Measurements from ENCODE around the gene CMTM5. TPM values are rescaled to one million over a fixed set of nuclear protein-coding genes. Genes with fewer than 3 reads are reported as not detected.

The CMTM5 gene
- total RNA-seq, 1 donor from 2014 or later = 2.0 TPM

GRCh38 chr14:23404331-23404900, 27.6 kb downstream of the CMTM5 start:
- H3K27me3 Mint-ChIP-seq (ENCODE audit: low read depth) = peaks cover 30% of the 10 kb centered on the region
- no peak for DNase-seq (ENCODE audit: low read depth, low spot score)
- H3K4me1 Mint-ChIP-seq = peaks cover 4% of the 10 kb centered on the region
- H3K9me3 Mint-ChIP-seq = no peaks in the 10 kb centered on the region
- no peaks in the 10 kb centered on the region for H3K36me3 Mint-ChIP-seq (ENCODE audit: low read depth)
- TF ChIP-seq CTCF (conservative IDR thresholded peaks at IDR 0.05) = no peak
- no peak overlapping the region for H3K27ac Mint-ChIP-seq (ENCODE audit: unreplicated experiment)
- H3K4me3 Mint-ChIP-seq = no peak overlapping the region

GRCh38 chr14:23405096-23405495, 28.2 kb downstream of the CMTM5 start:
- peaks cover 30% of the 10 kb centered on the region for H3K27me3 Mint-ChIP-seq (ENCODE audit: low read depth)
- H3K9me3 Mint-ChIP-seq = no peaks in the 10 kb centered on the region
- no peak overlapping the region for H3K27ac Mint-ChIP-seq (ENCODE audit: unreplicated experiment)
- no peak for DNase-seq (ENCODE audit: low read depth, low spot score)
- H3K4me1 Mint-ChIP-seq = peaks cover 4% of the 10 kb centered on the region
- H3K36me3 Mint-ChIP-seq (ENCODE audit: low read depth) = no peaks in the 10 kb centered on the region
- no peak overlapping the region for H3K4me3 Mint-ChIP-seq
- no peak for TF ChIP-seq CTCF (conservative IDR thresholded peaks at IDR 0.05)

DNA sequence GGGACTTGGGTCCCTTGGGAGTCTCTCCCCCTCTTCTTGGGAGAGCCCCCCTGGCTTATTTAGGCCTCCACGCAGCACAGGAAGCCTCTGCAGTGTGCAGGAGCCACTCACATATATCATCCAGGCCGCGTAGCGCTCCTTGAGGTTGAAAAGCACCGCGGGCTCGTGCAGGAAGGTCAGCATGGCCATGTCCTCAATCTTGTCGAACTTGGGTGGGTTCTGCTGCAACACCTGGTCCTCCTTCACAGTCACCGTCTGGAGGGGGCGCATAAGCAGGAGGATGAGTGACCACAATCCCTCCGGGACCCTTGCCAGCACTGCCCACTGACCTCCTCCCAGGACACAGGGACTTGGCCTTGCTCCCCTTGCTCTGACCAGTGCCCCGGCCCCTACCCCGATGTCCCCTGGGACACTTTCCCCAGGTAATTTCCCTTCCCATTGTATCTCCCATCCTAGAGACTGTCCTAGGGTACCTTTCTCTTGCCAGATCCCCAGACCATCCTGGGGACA, 28.7 kb downstream of the CMTM5 start:
- peaks cover 4% of the 10 kb centered on the region for H3K4me1 Mint-ChIP-seq
- H3K27ac Mint-ChIP-seq (ENCODE audit: unreplicated experiment) = no peak overlapping the region
- no peak for DNase-seq (ENCODE audit: low read depth, low spot score)
- TF ChIP-seq CTCF (conservative IDR thresholded peaks at IDR 0.05) = no peak
- no peaks in the 10 kb centered on the region for H3K9me3 Mint-ChIP-seq
- H3K36me3 Mint-ChIP-seq (ENCODE audit: low read depth) = no peaks in the 10 kb centered on the region
- H3K4me3 Mint-ChIP-seq = no peak overlapping the region
- peaks cover 30% of the 10 kb centered on the region for H3K27me3 Mint-ChIP-seq (ENCODE audit: low read depth)

GRCh38 chr14:23406244-23406643, 29.4 kb downstream of the CMTM5 start:
- peaks cover 4% of the 10 kb centered on the region for H3K4me1 Mint-ChIP-seq
- TF ChIP-seq CTCF (conservative IDR thresholded peaks at IDR 0.05) = no peak
- peaks cover 30% of the 10 kb centered on the region for H3K27me3 Mint-ChIP-seq (ENCODE audit: low read depth)

DNA sequence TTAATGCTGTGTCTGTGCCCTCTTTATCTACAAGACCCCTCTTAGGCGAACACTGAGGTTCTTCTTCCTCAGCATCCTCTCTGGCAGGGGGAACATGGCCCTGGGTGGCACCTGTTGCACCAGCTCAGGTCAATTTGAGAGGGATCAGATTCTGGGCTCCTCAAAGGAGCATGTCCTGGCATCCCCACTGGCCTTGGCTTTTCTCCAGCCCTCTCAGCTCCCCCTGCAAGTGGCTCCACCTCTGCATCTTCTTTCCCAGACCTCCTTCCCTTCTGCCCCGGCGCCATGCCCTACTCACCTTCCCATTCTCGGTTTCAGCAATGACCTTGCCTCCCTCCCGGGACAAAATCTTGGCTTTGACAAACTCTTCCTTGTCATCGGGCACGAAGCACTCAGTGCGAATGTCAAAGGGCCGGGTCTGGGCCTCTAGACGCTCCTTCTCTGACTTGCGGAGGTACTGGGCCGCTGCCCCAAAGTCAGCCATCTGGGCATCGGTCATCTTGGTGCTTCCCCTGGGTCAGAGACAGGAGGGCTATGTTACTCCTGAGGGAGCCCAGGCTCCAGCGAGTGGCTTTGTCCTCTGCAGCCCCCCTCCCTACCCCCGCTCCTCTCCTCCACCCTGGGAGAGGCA, 30.0 kb downstream of the CMTM5 start:
- Mint-ChIP-seq H3K9me3 (no peaks in the 10 kb centered on the region), H3K27ac (ENCODE audit: unreplicated experiment) (no peak overlapping the region), H3K4me3 (no peak overlapping the region), H3K27me3 (ENCODE audit: low read depth) (peaks cover 26% of the 10 kb centered on the region), H3K36me3 (ENCODE audit: low read depth) (no peaks in the 10 kb centered on the region), H3K4me1 (peaks cover 4% of the 10 kb centered on the region)
- no peak for TF ChIP-seq CTCF (conservative IDR thresholded peaks at IDR 0.05)
- no peak for DNase-seq (ENCODE audit: low read depth, low spot score)

More at GRCh38 chr14:23406244-23406643, 29.4 kb downstream of the CMTM5 start:
- H3K36me3 Mint-ChIP-seq (ENCODE audit: low read depth) = no peaks in the 10 kb centered on the region
- no peak for DNase-seq (ENCODE audit: low read depth, low spot score)
- H3K4me3 Mint-ChIP-seq = no peak overlapping the region
- no peak overlapping the region for H3K27ac Mint-ChIP-seq (ENCODE audit: unreplicated experiment)
- H3K9me3 Mint-ChIP-seq = no peaks in the 10 kb centered on the region

All from neural crest cell (in vitro differentiated cells).